Effector memory CD8-positive, alpha-beta T cell (primary cell): ENCODE data around the gene LMO7.
"Not testable (repeated sequence)": the region's sequence is repeated elsewhere in the genome, so short reads cannot be mapped to it uniquely, and the experiment has no call there.

ENCODE experiments used
- ATAC-seq: fragments of 150-1000 bp; cut with Tn5 transposase; replicated peaks from 2 replicates; pipeline ENCODE4 v1.10.0; 2021; ENCODE audit warnings: mild to moderate bottlenecking, moderate library complexity
- DNase-seq, 3 experiments: peaks; one replicate each; pipeline ENCODE4 v3.0.0; 2021
- H3K27ac Mint-ChIP-seq, 2 donors: one replicate each; pipeline ENCODE4 v1.8.0; 2022; ENCODE audit warnings: mild to moderate bottlenecking in 2 of 2, mixed read lengths in 2 of 2, moderate library complexity in 2 of 2
- H3K27me3 Mint-ChIP-seq, 2 donors: one replicate each; pipeline ENCODE4 v1.8.0; 2022; ENCODE audit warnings: mixed read lengths in 2 of 2
- H3K36me3 Mint-ChIP-seq: one replicate; pipeline ENCODE4 v1.8.0; 2022; ENCODE audit warnings: mild to moderate bottlenecking, moderate library complexity, mixed read lengths; ENCODE audit not compliant: insufficient read depth
- H3K4me1 Mint-ChIP-seq, 2 donors: one replicate each; pipeline ENCODE4 v1.8.0; 2022; ENCODE audit warnings: low read depth in 2 of 2, mixed read lengths in 2 of 2
- H3K4me3 Mint-ChIP-seq, 2 donors: one replicate each; pipeline ENCODE4 v1.8.0; 2022; ENCODE audit warnings: mild to moderate bottlenecking in 2 of 2, mixed read lengths in 2 of 2, moderate library complexity in 2 of 2
- H3K9me3 Mint-ChIP-seq, 2 donors: one replicate each; pipeline ENCODE4 v1.8.0; 2022; ENCODE audit warnings: mixed read lengths in 2 of 2

LMO7 gene

GRCh38 chr13:75763512-75763911, 127.4 kb downstream of the LMO7 start:
- ATAC-seq (no peak), DNase-seq (no peak)
- Mint-ChIP-seq H3K9me3 (no peaks in the 10 kb centered on the region), H3K36me3 (no peaks in the 10 kb centered on the region), H3K4me3 (no peak overlapping the region), H3K27ac (no peak overlapping the region), H3K27me3 (no peaks in the 10 kb centered on the region), H3K4me1 (peaks cover 12 to 33% of the 10 kb centered on the region in 2 donors)

- Mint-ChIP-seq H3K9me3 (no peaks in the 10 kb centered on the region), H3K36me3 (no peaks in the 10 kb centered on the region), H3K4me1 (peaks cover 12 to 30% of the 10 kb centered on the region in 2 donors), H3K27me3 (no peaks in the 10 kb centered on the region), H3K4me3 (no peak overlapping the region), H3K27ac (peak overlapping the region in 1 of 2 donors; percentile 26)
- DNase-seq (no peak), ATAC-seq (no peak)
These were observed 128.3 kb downstream of the LMO7 start for GRCh38 chr13:75764251-75764925.

DNA sequence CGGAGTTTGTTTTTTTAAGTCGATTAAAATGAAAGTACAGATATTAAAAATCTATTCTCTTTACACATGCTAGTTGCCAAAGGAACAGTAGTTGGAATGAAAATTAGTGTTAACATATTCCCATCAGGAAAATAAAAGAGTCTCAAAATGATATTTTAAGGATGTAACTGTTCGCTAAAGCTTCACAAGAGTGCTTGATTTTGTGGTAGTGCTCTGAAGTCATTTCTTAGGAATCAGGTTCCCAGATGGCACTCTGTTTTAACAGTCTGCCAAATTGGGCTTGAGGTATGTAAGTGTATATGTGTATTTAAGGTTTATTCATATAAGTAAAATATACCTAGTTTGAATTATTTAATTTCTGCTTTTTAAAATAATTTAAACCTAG, 128.8 kb downstream of the LMO7 start:
- Mint-ChIP-seq H3K9me3 (no peaks in the 10 kb centered on the region), H3K27ac (no peak overlapping the region), H3K27me3 (no peaks in the 10 kb centered on the region), H3K4me1 (peaks cover 12 to 30% of the 10 kb centered on the region in 2 donors), H3K4me3 (no peak overlapping the region), H3K36me3 (no peaks in the 10 kb centered on the region)
- no peak for ATAC-seq
- DNase-seq, result no peak

- DNase-seq (no peak), ATAC-seq (no peak)
- peaks cover 6 to 17% of the 10 kb centered on the region in 2 donors for H3K4me1 Mint-ChIP-seq
- no peak overlapping the region for H3K4me3 Mint-ChIP-seq
- H3K9me3 Mint-ChIP-seq, result no peaks in the 10 kb centered on the region
- H3K27me3 Mint-ChIP-seq, result no peaks in the 10 kb centered on the region
- no peaks in the 10 kb centered on the region for H3K36me3 Mint-ChIP-seq
- H3K27ac Mint-ChIP-seq, result no peak overlapping the region
These were observed 130.5 kb downstream of the LMO7 start for GRCh38 chr13:75766636-75767035.

DNA sequence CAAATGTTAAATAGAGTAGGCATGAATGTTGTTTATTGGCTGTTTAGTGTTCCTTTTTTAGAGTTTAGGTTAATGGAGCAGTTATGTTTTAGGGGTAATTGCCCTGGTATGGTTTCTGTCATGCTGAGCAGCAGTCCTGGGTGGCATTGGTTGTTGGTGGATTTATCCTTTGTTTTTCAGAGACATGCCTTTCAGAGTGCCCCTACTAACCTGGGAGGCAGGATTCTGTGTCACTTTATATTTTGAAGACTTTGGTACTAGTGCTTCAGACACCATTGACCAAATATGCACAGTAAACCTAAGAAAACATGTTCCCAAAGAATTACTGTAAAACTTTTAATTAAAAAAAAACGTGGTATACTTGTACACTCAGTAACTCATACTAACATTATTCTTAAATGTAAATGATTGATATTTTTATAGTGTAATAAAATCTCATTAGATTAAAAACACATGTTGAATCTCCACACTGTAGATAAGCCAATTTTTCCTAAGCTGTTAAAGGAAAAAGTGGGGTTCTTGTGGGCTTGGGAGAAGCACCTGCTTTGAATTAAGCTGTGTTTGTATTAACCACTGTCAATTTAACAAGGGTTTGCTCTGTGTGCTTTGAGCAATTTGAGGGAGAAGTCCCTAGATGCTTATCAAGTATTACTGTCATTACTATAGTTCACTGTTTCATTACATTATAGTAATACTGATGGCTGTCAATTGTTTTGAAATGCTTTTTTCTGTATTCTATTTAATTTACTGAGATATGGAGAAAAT, 133.2 kb downstream of the LMO7 start:
- no peak for DNase-seq
- Mint-ChIP-seq H3K9me3 (no peaks in the 10 kb centered on the region), H3K4me1 (peaks cover 0 to 4% of the 10 kb centered on the region in 2 donors), H3K36me3 (no peaks in the 10 kb centered on the region), H3K27me3 (no peaks in the 10 kb centered on the region), H3K27ac (no peak overlapping the region), H3K4me3 (no peak overlapping the region)
- no peak for ATAC-seq

- no peaks in the 10 kb centered on the region for H3K36me3 Mint-ChIP-seq
- ATAC-seq (no peak), DNase-seq (no peak)
- H3K4me1 Mint-ChIP-seq, result peaks cover 0 to 3% of the 10 kb centered on the region in 2 donors
- no peaks in the 10 kb centered on the region for H3K9me3 Mint-ChIP-seq
- H3K27ac Mint-ChIP-seq, result no peak overlapping the region
- H3K27me3 Mint-ChIP-seq, result no peaks in the 10 kb centered on the region
- H3K4me3 Mint-ChIP-seq, result no peak overlapping the region
These were observed 134.0 kb downstream of the LMO7 start for GRCh38 chr13:75770164-75770563.

DNA sequence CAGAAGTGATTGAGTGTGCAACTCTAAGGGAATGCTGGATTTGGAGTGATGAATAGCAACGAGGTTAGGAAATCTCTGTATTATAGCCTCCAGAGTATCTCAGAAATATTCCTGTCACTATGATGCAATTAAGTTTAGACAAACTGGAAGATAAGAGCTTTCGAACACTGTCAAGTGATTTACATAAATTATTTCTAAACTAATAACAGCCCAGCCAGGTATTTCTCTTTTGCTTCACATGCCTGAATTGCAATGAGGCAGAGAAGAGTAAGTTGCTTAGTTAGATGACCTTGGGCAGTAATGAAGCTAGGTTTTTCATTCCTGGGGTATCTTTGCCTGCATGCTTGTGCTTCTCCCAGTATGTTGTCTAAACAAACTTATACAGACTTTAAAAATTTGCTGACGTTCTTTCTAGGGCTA, 134.5 kb downstream of the LMO7 start:
- H3K36me3 Mint-ChIP-seq, result no peaks in the 10 kb centered on the region
- no peak overlapping the region for H3K27ac Mint-ChIP-seq
- no peak overlapping the region for H3K4me3 Mint-ChIP-seq
- H3K4me1 Mint-ChIP-seq, result peaks cover 0 to 3% of the 10 kb centered on the region in 2 donors
- no peaks in the 10 kb centered on the region for H3K9me3 Mint-ChIP-seq
- ATAC-seq (no peak), DNase-seq (no peak)
- H3K27me3 Mint-ChIP-seq, result no peaks in the 10 kb centered on the region

DNA sequence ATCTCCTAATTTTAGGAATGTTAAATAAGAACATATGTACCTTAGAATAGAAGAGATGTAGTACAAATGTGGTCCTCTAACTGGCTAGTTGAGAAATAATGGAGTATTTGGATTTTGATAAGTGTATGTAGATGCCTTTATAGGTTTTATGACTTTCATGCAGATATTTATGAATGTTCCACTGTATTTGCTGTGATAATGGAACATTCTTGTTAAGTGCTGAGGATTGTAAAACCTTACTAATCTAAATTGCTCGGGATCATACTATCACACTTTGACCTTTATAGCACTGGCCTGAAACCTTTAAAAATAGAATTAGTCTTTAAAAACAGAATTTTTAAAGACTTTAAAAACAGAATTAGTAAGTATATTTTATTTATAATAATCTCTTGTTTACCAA, 135.1 kb downstream of the LMO7 start:
- Mint-ChIP-seq H3K27me3 (no peaks in the 10 kb centered on the region), H3K36me3 (no peaks in the 10 kb centered on the region), H3K4me1 (no peaks in the 10 kb centered on the region), H3K27ac (no peak overlapping the region), H3K9me3 (no peaks in the 10 kb centered on the region), H3K4me3 (no peak overlapping the region)
- no peak for ATAC-seq
- no peak for DNase-seq

- no peaks in the 10 kb centered on the region for H3K27me3 Mint-ChIP-seq
- no peaks in the 10 kb centered on the region for H3K36me3 Mint-ChIP-seq
- no peak overlapping the region for H3K4me3 Mint-ChIP-seq
- DNase-seq (no peak), ATAC-seq (no peak)
- no peaks in the 10 kb centered on the region for H3K9me3 Mint-ChIP-seq
- no peaks in the 10 kb centered on the region for H3K4me1 Mint-ChIP-seq
- no peak overlapping the region for H3K27ac Mint-ChIP-seq
These were observed 135.7 kb downstream of the LMO7 start for GRCh38 chr13:75771818-75772217.

DNA sequence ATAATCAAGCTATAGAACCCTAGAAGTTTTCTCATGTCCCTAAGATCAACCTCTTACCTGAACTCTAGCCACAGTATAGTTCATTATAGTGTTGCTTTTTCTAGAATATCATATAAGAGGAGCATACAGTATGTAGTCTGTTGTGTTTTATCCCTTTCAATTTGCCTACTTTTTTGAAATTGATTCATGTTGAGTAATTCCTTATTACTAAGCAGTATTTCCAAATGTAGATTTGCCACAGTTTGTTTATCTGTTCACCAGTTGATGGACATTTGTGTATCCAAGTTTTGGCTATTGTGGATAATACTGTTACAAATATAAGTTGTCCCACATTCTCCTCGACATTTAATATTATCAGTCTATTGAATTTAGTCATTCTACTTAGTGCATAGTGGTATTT, 138.0 kb downstream of the LMO7 start:
- no peak overlapping the region for H3K4me3 Mint-ChIP-seq
- H3K36me3 Mint-ChIP-seq, result no peaks in the 10 kb centered on the region
- ATAC-seq (no peak), DNase-seq (no peak)
- peaks cover 0 to 2% of the 10 kb centered on the region in 2 donors for H3K9me3 Mint-ChIP-seq
- no peaks in the 10 kb centered on the region for H3K4me1 Mint-ChIP-seq
- H3K27me3 Mint-ChIP-seq, result no peaks in the 10 kb centered on the region
- no peak overlapping the region for H3K27ac Mint-ChIP-seq

- no peak for ATAC-seq
- Mint-ChIP-seq H3K9me3 (peaks cover 2 to 17% of the 10 kb centered on the region in 2 donors), H3K4me1 (no peaks in the 10 kb centered on the region), H3K4me3 (no peak overlapping the region), H3K36me3 (no peaks in the 10 kb centered on the region), H3K27ac (no peak overlapping the region), H3K27me3 (no peaks in the 10 kb centered on the region)
- DNase-seq, result no peak
These were observed 140.4 kb downstream of the LMO7 start for GRCh38 chr13:75776550-75776949.

- Mint-ChIP-seq H3K27me3 (no peaks in the 10 kb centered on the region), H3K4me1 (no peaks in the 10 kb centered on the region), H3K36me3 (no peaks in the 10 kb centered on the region), H3K4me3 (no peak overlapping the region), H3K27ac (no peak overlapping the region), H3K9me3 (peaks cover 2 to 17% of the 10 kb centered on the region in 2 donors)
- DNase-seq, result no peak
- no peak for ATAC-seq
These were observed 143.3 kb downstream of the LMO7 start for GRCh38 chr13:75779393-75779792.

DNA sequence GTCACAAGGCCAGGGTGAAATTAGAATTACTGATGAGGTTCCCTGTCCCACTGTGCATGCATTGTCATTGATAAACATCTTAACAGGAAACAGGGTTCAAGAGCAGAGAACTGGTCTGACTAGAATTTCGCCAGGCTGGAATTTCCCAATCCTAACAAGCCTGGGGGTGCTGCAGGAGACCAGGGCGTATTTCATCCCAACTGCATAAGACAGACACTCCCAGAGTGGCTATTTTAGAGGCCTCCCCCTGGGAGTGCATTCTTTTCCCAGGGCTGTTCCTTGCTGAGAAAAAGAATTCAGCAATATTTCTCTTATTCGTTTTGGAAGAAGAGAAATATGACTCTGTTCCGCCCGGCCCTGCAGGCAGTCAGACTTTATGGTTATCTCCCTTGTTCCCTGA, 144.0 kb downstream of the LMO7 start:
- H3K27ac Mint-ChIP-seq, H3K4me1 Mint-ChIP-seq, H3K36me3 Mint-ChIP-seq, H3K27me3 Mint-ChIP-seq, DNase-seq, H3K4me3 Mint-ChIP-seq, ATAC-seq: not testable (repeated sequence)
- peaks cover 2 to 17% of the 10 kb centered on the region in 2 donors for H3K9me3 Mint-ChIP-seq

DNA sequence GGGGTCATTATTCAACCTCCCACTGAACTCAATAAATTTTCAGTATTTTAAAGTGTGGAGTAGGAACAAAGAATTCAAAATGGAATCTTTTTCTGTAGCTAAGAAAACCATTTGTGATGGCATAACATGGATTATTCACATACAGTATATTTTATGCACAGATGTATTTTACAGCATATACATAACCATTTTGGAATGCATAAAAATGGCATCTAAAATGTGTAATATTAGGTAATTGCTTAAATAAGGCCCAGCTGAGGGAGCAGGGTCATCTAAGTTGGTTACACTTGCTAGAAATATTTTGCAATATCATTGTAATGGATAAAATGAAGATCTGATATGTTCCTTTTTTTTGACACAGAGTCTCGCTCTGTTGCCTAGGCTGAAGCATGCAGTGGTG, 146.9 kb downstream of the LMO7 start:
- H3K27ac Mint-ChIP-seq, result no peak overlapping the region
- DNase-seq, result no peak
- no peak overlapping the region for H3K4me3 Mint-ChIP-seq
- ATAC-seq, result no peak
- no peaks in the 10 kb centered on the region for H3K36me3 Mint-ChIP-seq
- H3K27me3 Mint-ChIP-seq, result no peaks in the 10 kb centered on the region
- H3K4me1 Mint-ChIP-seq, result no peaks in the 10 kb centered on the region
- peaks cover 2 to 17% of the 10 kb centered on the region in 2 donors for H3K9me3 Mint-ChIP-seq
